RWPE1 (cell line): ENCODE measurements around the gene RTKN.
"Not testable (repeated sequence)": the region's sequence is repeated elsewhere in the genome, so short reads cannot be mapped to it uniquely, and the experiment has no call there.

Experiments
- CTCF ChIA-PET: fragments of 350-600 bp; sonication (Branson Sonifier 250); formaldehyde crosslinking; extraction: SDS; loops from one replicate; lab custom pipeline; 2021; lab: Yijun Ruan, JAX
- POLR2A ChIA-PET: fragments of 400-600 bp; formaldehyde crosslinking; extraction: SDS; loops from one replicate; lab custom pipeline; 2020; ENCODE audit warnings: antibody characterized with exemption; ENCODE audit not compliant: low non-redundant PET; lab: Yijun Ruan, JAX
- DNase-seq: peaks from one replicate; pipeline ENCODE4 v3.0.0; 2012; ENCODE audit warnings: low spot score
- H3K27ac ChIP-seq: fragments of 450-650 bp; 2 replicates; pipeline ENCODE4 v1.5.1; 2017
- CTCF ChIP-seq: fragments of 450-650 bp; conservative IDR thresholded peaks from 2 replicates; pipeline ENCODE4 v1.5.1; 2017; ENCODE audit warnings: low read depth, mild to moderate bottlenecking

The RTKN gene

GRCh38 chr2:74441690-74442482 lies at the start of gene RTKN:
Gene RTKN (minus strand): TSS chr2:74441937. CDS start chr2:74441816, 121 bp downstream.
- TF ChIP-seq CTCF = no peak
- H3K27ac ChIP-seq = peak within 1 kb of the TSS; percentile 94
- POLR2A ChIA-PET = interaction anchor here (0.6 to 1.2 kb wide), 2 partner anchors 13 to 20 kb away, joined by 3 to 4 read pairs; partner anchors contain the start of gene INO80B
- DNase-seq = peak; percentile 88
- CTCF ChIA-PET = interaction anchor here (0.5 to 1.0 kb wide), 2 partner anchors 13 to 29 kb away, joined by 3 read pairs; no protein-coding TSS in a partner anchor

- TF ChIP-seq CTCF = no peak
- no peak for DNase-seq
- ChIA-PET POLR2A (no interaction called here), CTCF (no interaction called here)
- no peak overlapping the region for H3K27ac ChIP-seq
Observed at GRCh38 chr2:74489906-74490305, 48.2 kb upstream of the RTKN start.

- ChIA-PET POLR2A (no interaction called here), CTCF (interaction anchor here (1.0 kb wide), 1 partner anchor 43 kb away, joined by 3 read pairs; no protein-coding TSS in a partner anchor)
- no peak overlapping the region for H3K27ac ChIP-seq
- no peak for DNase-seq
- TF ChIP-seq CTCF = no peak
Observed at GRCh38 chr2:74488643-74489481, 47.1 kb upstream of the RTKN start.

- H3K27ac ChIP-seq = no peak overlapping the region
- no peak for DNase-seq
- ChIA-PET CTCF (no interaction called here), POLR2A (no interaction called here)
- TF ChIP-seq CTCF = no peak
Observed at GRCh38 chr2:74486141-74486540, 44.4 kb upstream of the RTKN start.

GRCh38 chr2:74483675-74484164 lies 42.0 kb upstream of the RTKN start:
- ChIA-PET POLR2A (interaction anchor here (0.5 to 1.1 kb wide), 2 partner anchors 20 to 47 kb away, joined by 3 to 4 read pairs; no protein-coding TSS in a partner anchor), CTCF (interaction anchor here (0.5 to 3.6 kb wide), 17 partner anchors 9 to 144 kb away, joined by 3 to 41 read pairs (median 5); partner anchors contain the start of genes AUP1, HTRA2, INO80B and PCGF1)
- not testable (repeated sequence) for DNase-seq
- H3K27ac ChIP-seq = peak overlapping the region; percentile 90

- H3K27ac ChIP-seq = peak within 1 kb of the TSS; percentile 90
- TF ChIP-seq CTCF = peak; percentile 89
- ChIA-PET CTCF (interaction anchor here (0.5 to 3.6 kb wide), 17 partner anchors 10 to 218 kb away, joined by 3 to 41 read pairs (median 4); partner anchors contain the start of genes AUP1, HTRA2, INO80B and PCGF1), POLR2A (interaction anchor here (0.5 to 1.5 kb wide), 4 partner anchors 10 to 252 kb away, joined by 3 to 5 read pairs (median 4); no protein-coding TSS in a partner anchor)
- peak; percentile 93 for DNase-seq
Observed at GRCh38 chr2:74482801-74483674, 41.3 kb upstream of the RTKN start, which contains the start of the genes CCDC142 and TTC31. Gene CCDC142 (minus strand): TSS chr2:74482998. CDS start chr2:74482837, 161 bp downstream. Gene TTC31 (plus strand): TSS chr2:74483081. CDS start chr2:74483096, 15 bp downstream.
